KMS-11 (cell line): ENCODE measurements around the gene GALNT3.

Experiments used
- H2AFZ ChIP-seq: fragments of 200-600 bp; sonication (generic); 2 replicates; pipeline ENCODE4 v1.6.1; 2016; ENCODE audit warnings: antibody characterized with exemption, mixed run types, low read depth
- H3K27ac ChIP-seq: fragments of 200-600 bp; sonication (generic); 2 replicates; pipeline ENCODE4 v1.6.1; 2016; ENCODE audit warnings: mild to moderate bottlenecking, mixed run types
- H3K27me3 ChIP-seq: fragments of 200-600 bp; sonication (generic); 2 replicates; pipeline ENCODE4 v1.6.1; 2017; ENCODE audit warnings: mild to moderate bottlenecking, low read depth, mixed run types, moderate library complexity; ENCODE audit not compliant: insufficient read depth
- H3K36me3 ChIP-seq: fragments of 200-600 bp; sonication (generic); 2 replicates; pipeline ENCODE4 v1.6.1; 2017; ENCODE audit warnings: mild to moderate bottlenecking, mixed run types; ENCODE audit not compliant: insufficient read depth
- H3K4me1 ChIP-seq: fragments of 200-600 bp; sonication (generic); 2 replicates; pipeline ENCODE4 v1.6.1; 2016; ENCODE audit warnings: mild to moderate bottlenecking, low read depth, mixed run types; ENCODE audit not compliant: poor library complexity, severe bottlenecking
- H3K4me2 ChIP-seq: fragments of 200-600 bp; sonication (generic); 2 replicates; pipeline ENCODE4 v1.7.0; 2016; ENCODE audit warnings: mild to moderate bottlenecking, mixed run types
- H3K4me3 ChIP-seq: fragments of 200-600 bp; sonication (generic); IDR thresholded peaks from 2 replicates; pipeline ENCODE4 v1.6.1; 2017; ENCODE audit warnings: low read depth, low read length, mixed read lengths; ENCODE audit not compliant: insufficient read depth
- H3K79me2 ChIP-seq: fragments of 200-600 bp; sonication (generic); 2 replicates; pipeline ENCODE4 v1.6.1; 2016; ENCODE audit warnings: low read depth, mixed run types; ENCODE audit not compliant: insufficient read depth
- H3K9ac ChIP-seq: fragments of 200-600 bp; sonication (generic); 2 replicates; pipeline ENCODE4 v1.6.1; 2016; ENCODE audit warnings: mild to moderate bottlenecking, mixed run types
- H4K20me1 ChIP-seq: fragments of 200-600 bp; sonication (generic); 2 replicates; pipeline ENCODE4 v1.6.1; 2016; ENCODE audit warnings: mild to moderate bottlenecking, mixed run types; ENCODE audit not compliant: insufficient read depth
- CTCF ChIP-seq: fragments of 200-600 bp; sonication (generic); conservative IDR thresholded peaks from 2 replicates; pipeline ENCODE4 v1.6.1; 2017; ENCODE audit warnings: low read depth, mild to moderate bottlenecking, antibody characterized with exemption, low read length, moderate library complexity, mixed read lengths

GALNT3 gene

GRCh38 chr2:165718610-165719210 lies 75.3 kb downstream of the GALNT3 start:
- Histone ChIP-seq H3K79me2 (no peaks in the 10 kb centered on the region), H4K20me1 (no peaks in the 10 kb centered on the region), H3K27me3 (no peaks in the 10 kb centered on the region), H2AFZ (no peak overlapping the region), H3K36me3 (no peaks in the 10 kb centered on the region), H3K4me1 (no peaks in the 10 kb centered on the region), H3K4me2 (no peak overlapping the region), H3K4me3 (no peak overlapping the region), H3K27ac (no peak overlapping the region), H3K9ac (no peak overlapping the region)
- TF ChIP-seq CTCF, result no peak

GRCh38 chr2:165716091-165716490 lies 78.0 kb downstream of the GALNT3 start:
- no peak overlapping the region for H3K9ac ChIP-seq
- H3K4me2 ChIP-seq, result no peak overlapping the region
- no peak for TF ChIP-seq CTCF
- H3K36me3 ChIP-seq, result no peaks in the 10 kb centered on the region
- H4K20me1 ChIP-seq, result no peaks in the 10 kb centered on the region
- H3K79me2 ChIP-seq, result no peaks in the 10 kb centered on the region
- H2AFZ ChIP-seq, result no peak overlapping the region
- H3K27ac ChIP-seq, result no peak overlapping the region
- H3K4me1 ChIP-seq, result no peaks in the 10 kb centered on the region
- no peaks in the 10 kb centered on the region for H3K27me3 ChIP-seq
- H3K4me3 ChIP-seq, result no peak overlapping the region

- no peaks in the 10 kb centered on the region for H3K27me3 ChIP-seq
- no peaks in the 10 kb centered on the region for H4K20me1 ChIP-seq
- no peaks in the 10 kb centered on the region for H3K4me1 ChIP-seq
- no peak overlapping the region for H3K27ac ChIP-seq
- H2AFZ ChIP-seq, result no peak overlapping the region
- TF ChIP-seq CTCF, result no peak
- H3K9ac ChIP-seq, result no peak overlapping the region
- no peaks in the 10 kb centered on the region for H3K36me3 ChIP-seq
- H3K79me2 ChIP-seq, result no peaks in the 10 kb centered on the region
- H3K4me2 ChIP-seq, result no peak overlapping the region
- H3K4me3 ChIP-seq, result no peak overlapping the region
Measured at GRCh38 chr2:165706960-165707487, 87.0 kb downstream of the GALNT3 start.

- no peaks in the 10 kb centered on the region for H3K36me3 ChIP-seq
- H3K27ac ChIP-seq, result no peak overlapping the region
- no peak overlapping the region for H3K9ac ChIP-seq
- no peaks in the 10 kb centered on the region for H3K79me2 ChIP-seq
- no peak overlapping the region for H3K4me2 ChIP-seq
- no peaks in the 10 kb centered on the region for H4K20me1 ChIP-seq
- TF ChIP-seq CTCF, result no peak
- no peak overlapping the region for H3K4me3 ChIP-seq
- H3K4me1 ChIP-seq, result no peaks in the 10 kb centered on the region
- no peak overlapping the region for H2AFZ ChIP-seq
- no peaks in the 10 kb centered on the region for H3K27me3 ChIP-seq
Measured at GRCh38 chr2:165701147-165701546, 92.9 kb downstream of the GALNT3 start.
